ENCODE results near the gene HOXB2.

The HOXB2 gene

GRCh38 chr17:48565022-48565554, 20.2 kb upstream of the HOXB2 start:
- no peak for DNase-seq

GRCh38 chr17:48564188-48565021, 19.5 kb upstream of the HOXB2 start:
- no peak for DNase-seq

- DNase-seq: no peak
These were observed 18.9 kb upstream of the HOXB2 start for GRCh38 chr17:48563867-48564187.

GRCh38 chr17:48563385-48563838, 18.5 kb upstream of the HOXB2 start:
- no peak for DNase-seq

- no peak for DNase-seq
These were observed 18.0 kb upstream of the HOXB2 start for GRCh38 chr17:48562934-48563333.

GRCh38 chr17:48561884-48562810, 17.2 kb upstream of the HOXB2 start:
- DNase-seq: no peak

GRCh38 chr17:48559840-48560817, 15.2 kb upstream of the HOXB2 start:
- DNase-seq: no peak

- DNase-seq: no peak
These were observed 14.4 kb upstream of the HOXB2 start for GRCh38 chr17:48559122-48559839.

- no peak for DNase-seq
These were observed 13.9 kb upstream of the HOXB2 start for GRCh38 chr17:48558831-48559121.

GRCh38 chr17:48558057-48558830, 13.3 kb upstream of the HOXB2 start:
- DNase-seq: no peak

- no peak for DNase-seq
These were observed 11.9 kb upstream of the HOXB2 start for GRCh38 chr17:48556576-48557401.

- no peak for DNase-seq
These were observed 11.3 kb upstream of the HOXB2 start for GRCh38 chr17:48556229-48556575.

- DNase-seq: no peak
These were observed 10.6 kb upstream of the HOXB2 start for GRCh38 chr17:48555258-48556228.

GRCh38 chr17:48554412-48555257, 9.7 kb upstream of the HOXB2 start:
- no peak for DNase-seq

GRCh38 chr17:48553826-48554225, 8.9 kb upstream of the HOXB2 start:
- no peak for DNase-seq

- DNase-seq: no peak
These were observed 8.3 kb upstream of the HOXB2 start for GRCh38 chr17:48553190-48553547.

GRCh38 chr17:48552466-48553189, 7.7 kb upstream of the HOXB2 start:
- DNase-seq: no peak
